ENCODE data around the gene SHMT1. TPM values are rescaled to one million over a fixed set of nuclear protein-coding genes. Genes with fewer than 3 reads are reported as not detected.

The SHMT1 gene
- total RNA-seq, 1 donor from 2014 or later, result 6.4 TPM

DNA sequence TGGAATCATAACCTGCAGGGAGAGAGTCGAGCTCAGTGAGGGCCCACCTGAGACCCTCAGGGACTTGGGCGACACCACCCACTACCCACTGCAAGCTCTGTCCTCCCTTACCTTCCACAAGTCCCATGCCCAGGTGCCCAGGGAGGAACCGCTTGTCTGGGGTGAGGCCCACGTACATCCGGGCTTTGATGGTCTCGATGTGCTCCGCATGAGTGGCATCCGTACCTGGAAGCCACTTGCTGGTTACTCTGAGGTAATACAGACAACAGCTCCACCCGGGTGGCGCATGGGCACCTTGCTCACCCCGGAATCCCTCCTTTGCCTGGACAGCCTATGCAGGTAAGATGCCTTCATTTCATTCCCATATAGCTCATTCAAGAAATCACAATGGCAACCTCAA lies 78.1 kb downstream of the SHMT1 start:
- H3K4me1 Mint-ChIP-seq (ENCODE audit: low read depth, unreplicated experiment), result no peaks in the 10 kb centered on the region
- no peak overlapping the region for H2AFZ ChIP-seq (ENCODE audit: low read depth, low read length)
- no peak overlapping the region for H3K4me3 ChIP-seq (ENCODE audit: insufficient read depth, low read depth, low read length)
- peaks cover 38% of the 10 kb centered on the region for H3K36me3 ChIP-seq (ENCODE audit: insufficient read depth, low read length)
- no peaks in the 10 kb centered on the region for H3K4me1 ChIP-seq (ENCODE audit: insufficient read depth, low read length)
- no peaks in the 10 kb centered on the region for H3K9me3 Mint-ChIP-seq (ENCODE audit: unreplicated experiment)
- DNase-seq (ENCODE audit: low read depth) (no peak), FAIRE-seq (no peak)
- H3K9ac ChIP-seq (ENCODE audit: low read length), result no peak overlapping the region
- H4K20me1 ChIP-seq (ENCODE audit: insufficient read depth, low read length), result peaks cover 18% of the 10 kb centered on the region
- H3K4me3 Mint-ChIP-seq (ENCODE audit: unreplicated experiment), result no peak overlapping the region
- H3K4me2 ChIP-seq (ENCODE audit: low read length), result no peak overlapping the region
- H3K79me2 ChIP-seq (ENCODE audit: insufficient read depth, low read length), result peaks cover 2% of the 10 kb centered on the region
- H3K36me3 Mint-ChIP-seq (ENCODE audit: low read depth, unreplicated experiment), result peaks cover 37% of the 10 kb centered on the region
- no peak overlapping the region for H3K27ac ChIP-seq (ENCODE audit: low read depth, low read length)
- H3K27me3 ChIP-seq (ENCODE audit: insufficient read depth, low read length), result no peaks in the 10 kb centered on the region
- TF ChIP-seq EZH2 (IDR thresholded peaks at IDR 0.05; ENCODE audit: insufficient read depth, low read length), result no peak
- TF ChIP-seq, protein P1, sequence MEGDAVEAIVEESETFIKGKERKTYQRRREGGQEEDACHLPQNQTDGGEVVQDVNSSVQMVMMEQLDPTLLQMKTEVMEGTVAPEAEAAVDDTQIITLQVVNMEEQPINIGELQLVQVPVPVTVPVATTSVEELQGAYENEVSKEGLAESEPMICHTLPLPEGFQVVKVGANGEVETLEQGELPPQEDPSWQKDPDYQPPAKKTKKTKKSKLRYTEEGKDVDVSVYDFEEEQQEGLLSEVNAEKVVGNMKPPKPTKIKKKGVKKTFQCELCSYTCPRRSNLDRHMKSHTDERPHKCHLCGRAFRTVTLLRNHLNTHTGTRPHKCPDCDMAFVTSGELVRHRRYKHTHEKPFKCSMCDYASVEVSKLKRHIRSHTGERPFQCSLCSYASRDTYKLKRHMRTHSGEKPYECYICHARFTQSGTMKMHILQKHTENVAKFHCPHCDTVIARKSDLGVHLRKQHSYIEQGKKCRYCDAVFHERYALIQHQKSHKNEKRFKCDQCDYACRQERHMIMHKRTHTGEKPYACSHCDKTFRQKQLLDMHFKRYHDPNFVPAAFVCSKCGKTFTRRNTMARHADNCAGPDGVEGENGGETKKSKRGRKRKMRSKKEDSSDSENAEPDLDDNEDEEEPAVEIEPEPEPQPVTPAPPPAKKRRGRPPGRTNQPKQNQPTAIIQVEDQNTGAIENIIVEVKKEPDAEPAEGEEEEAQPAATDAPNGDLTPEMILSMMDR (IDR thresholded peaks at IDR 0.05; ENCODE audit: insufficient read depth, low read depth, low read length), result no peak
- no peaks in the 10 kb centered on the region for H3K27me3 Mint-ChIP-seq (ENCODE audit: low read depth, unreplicated experiment)
- no peak overlapping the region for H3K27ac Mint-ChIP-seq (ENCODE audit: unreplicated experiment)
- no peaks in the 10 kb centered on the region for H3K9me3 ChIP-seq (ENCODE audit: insufficient read depth, low read depth, low read length)

DNA sequence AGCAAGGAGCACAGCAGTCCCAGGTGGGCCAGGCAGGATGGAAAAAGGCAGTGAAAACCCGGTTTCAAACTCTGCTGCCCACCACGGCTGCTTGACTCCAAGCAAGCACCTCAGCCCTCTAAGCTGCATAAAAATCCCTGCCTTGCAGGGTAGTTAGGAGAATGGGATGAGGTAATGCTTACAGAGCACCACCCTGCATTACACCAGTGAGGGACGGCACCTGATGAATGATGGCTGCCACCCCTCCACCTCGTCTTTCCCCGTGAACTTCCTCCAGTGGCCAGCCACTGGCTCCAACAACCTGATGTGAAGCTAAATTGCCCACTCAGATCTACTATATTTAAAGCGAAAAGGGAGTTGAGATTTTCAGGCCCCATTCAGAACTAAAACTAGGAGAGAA lies 81.6 kb downstream of the SHMT1 start:
- Mint-ChIP-seq H3K27me3 (ENCODE audit: low read depth, unreplicated experiment) (no peaks in the 10 kb centered on the region), H3K36me3 (ENCODE audit: low read depth, unreplicated experiment) (peaks cover 27% of the 10 kb centered on the region), H3K4me3 (ENCODE audit: unreplicated experiment) (no peak overlapping the region), H3K9me3 (ENCODE audit: unreplicated experiment) (no peaks in the 10 kb centered on the region), H3K27ac (ENCODE audit: unreplicated experiment) (no peak overlapping the region), H3K4me1 (ENCODE audit: low read depth, unreplicated experiment) (peaks cover 4% of the 10 kb centered on the region)
- Histone ChIP-seq H3K9ac (ENCODE audit: low read length) (no peak overlapping the region), H4K20me1 (ENCODE audit: insufficient read depth, low read length) (peaks cover 18% of the 10 kb centered on the region), H3K9me3 (ENCODE audit: insufficient read depth, low read depth, low read length) (no peaks in the 10 kb centered on the region), H2AFZ (ENCODE audit: low read depth, low read length) (no peak overlapping the region), H3K4me2 (ENCODE audit: low read length) (no peak overlapping the region), H3K27ac (ENCODE audit: low read depth, low read length) (no peak overlapping the region), H3K4me1 (ENCODE audit: insufficient read depth, low read length) (peaks cover 3% of the 10 kb centered on the region), H3K79me2 (ENCODE audit: insufficient read depth, low read length) (peaks cover 4% of the 10 kb centered on the region), H3K4me3 (ENCODE audit: insufficient read depth, low read depth, low read length) (no peak overlapping the region), H3K27me3 (ENCODE audit: insufficient read depth, low read length) (no peaks in the 10 kb centered on the region), H3K36me3 (ENCODE audit: insufficient read depth, low read length) (peaks cover 47% of the 10 kb centered on the region)
- no peak for FAIRE-seq
- TF ChIP-seq, protein P1 (IDR thresholded peaks at IDR 0.05; ENCODE audit: insufficient read depth, low read depth, low read length), result no peak
- no peak for TF ChIP-seq EZH2 (IDR thresholded peaks at IDR 0.05; ENCODE audit: insufficient read depth, low read length)
- no peak for DNase-seq (ENCODE audit: low read depth)

DNA sequence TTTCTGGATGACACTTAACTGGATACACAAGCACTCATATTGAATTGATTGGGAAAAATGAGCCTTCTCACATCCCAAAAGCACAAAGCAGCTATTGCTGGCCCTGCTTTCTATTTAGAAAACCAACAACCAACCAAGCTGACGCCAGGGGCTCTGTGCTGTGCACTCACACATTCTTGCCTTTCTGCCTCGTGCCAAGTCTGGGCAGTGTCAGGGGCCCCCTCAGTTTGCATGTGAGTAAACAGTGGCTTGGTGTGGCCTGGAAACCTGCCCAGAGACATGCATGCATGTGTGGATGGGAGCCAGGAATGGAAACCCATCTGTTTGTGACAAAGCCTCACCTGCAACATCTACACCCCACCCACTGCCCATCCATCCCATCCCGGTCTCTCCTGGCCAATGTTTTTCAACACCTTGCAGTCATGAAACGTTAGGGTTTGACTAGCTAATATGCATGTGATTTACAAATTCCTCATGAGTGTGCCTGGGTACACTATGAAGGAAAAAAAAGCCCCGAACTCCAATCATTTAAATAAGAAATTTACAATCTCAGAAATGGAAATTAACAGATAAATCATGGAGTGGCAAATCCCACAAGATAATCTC lies 82.5 kb downstream of the SHMT1 start:
- FAIRE-seq (no peak), DNase-seq (ENCODE audit: low read depth) (no peak)
- H3K79me2 ChIP-seq (ENCODE audit: insufficient read depth, low read length), result peaks cover 4% of the 10 kb centered on the region
- Mint-ChIP-seq H3K27me3 (ENCODE audit: low read depth, unreplicated experiment) (no peaks in the 10 kb centered on the region), H3K36me3 (ENCODE audit: low read depth, unreplicated experiment) (peaks cover 33% of the 10 kb centered on the region), H3K4me3 (ENCODE audit: unreplicated experiment) (no peak overlapping the region), H3K9me3 (ENCODE audit: unreplicated experiment) (no peaks in the 10 kb centered on the region), H3K4me1 (ENCODE audit: low read depth, unreplicated experiment) (peaks cover 4% of the 10 kb centered on the region), H3K27ac (ENCODE audit: unreplicated experiment) (no peak overlapping the region)
- H3K9ac ChIP-seq (ENCODE audit: low read length), result no peak overlapping the region
- H3K36me3 ChIP-seq (ENCODE audit: insufficient read depth, low read length), result peaks cover 56% of the 10 kb centered on the region
- H3K4me3 ChIP-seq (ENCODE audit: insufficient read depth, low read depth, low read length), result no peak overlapping the region
- no peak overlapping the region for H3K27ac ChIP-seq (ENCODE audit: low read depth, low read length)
- H3K27me3 ChIP-seq (ENCODE audit: insufficient read depth, low read length), result no peaks in the 10 kb centered on the region
- H4K20me1 ChIP-seq (ENCODE audit: insufficient read depth, low read length), result peaks cover 27% of the 10 kb centered on the region
- no peak overlapping the region for H3K4me2 ChIP-seq (ENCODE audit: low read length)
- no peak overlapping the region for H2AFZ ChIP-seq (ENCODE audit: low read depth, low read length)
- H3K9me3 ChIP-seq (ENCODE audit: insufficient read depth, low read depth, low read length), result no peaks in the 10 kb centered on the region
- peaks cover 3% of the 10 kb centered on the region for H3K4me1 ChIP-seq (ENCODE audit: insufficient read depth, low read length)
- no peak for TF ChIP-seq EZH2 (IDR thresholded peaks at IDR 0.05; ENCODE audit: insufficient read depth, low read length)
- TF ChIP-seq, protein P1 (IDR thresholded peaks at IDR 0.05; ENCODE audit: insufficient read depth, low read depth, low read length), result no peak

All from astrocyte (in vitro differentiated cells and primary cell).